ENCODE data around the gene HARS1. TPM values are rescaled to one million over a fixed set of nuclear protein-coding genes. Genes with fewer than 3 reads are reported as not detected.

The HARS1 gene
- total and polyA plus RNA-seq, 2 experiments from 2014 or later, result 41.1 to 56.6 TPM

DNA sequence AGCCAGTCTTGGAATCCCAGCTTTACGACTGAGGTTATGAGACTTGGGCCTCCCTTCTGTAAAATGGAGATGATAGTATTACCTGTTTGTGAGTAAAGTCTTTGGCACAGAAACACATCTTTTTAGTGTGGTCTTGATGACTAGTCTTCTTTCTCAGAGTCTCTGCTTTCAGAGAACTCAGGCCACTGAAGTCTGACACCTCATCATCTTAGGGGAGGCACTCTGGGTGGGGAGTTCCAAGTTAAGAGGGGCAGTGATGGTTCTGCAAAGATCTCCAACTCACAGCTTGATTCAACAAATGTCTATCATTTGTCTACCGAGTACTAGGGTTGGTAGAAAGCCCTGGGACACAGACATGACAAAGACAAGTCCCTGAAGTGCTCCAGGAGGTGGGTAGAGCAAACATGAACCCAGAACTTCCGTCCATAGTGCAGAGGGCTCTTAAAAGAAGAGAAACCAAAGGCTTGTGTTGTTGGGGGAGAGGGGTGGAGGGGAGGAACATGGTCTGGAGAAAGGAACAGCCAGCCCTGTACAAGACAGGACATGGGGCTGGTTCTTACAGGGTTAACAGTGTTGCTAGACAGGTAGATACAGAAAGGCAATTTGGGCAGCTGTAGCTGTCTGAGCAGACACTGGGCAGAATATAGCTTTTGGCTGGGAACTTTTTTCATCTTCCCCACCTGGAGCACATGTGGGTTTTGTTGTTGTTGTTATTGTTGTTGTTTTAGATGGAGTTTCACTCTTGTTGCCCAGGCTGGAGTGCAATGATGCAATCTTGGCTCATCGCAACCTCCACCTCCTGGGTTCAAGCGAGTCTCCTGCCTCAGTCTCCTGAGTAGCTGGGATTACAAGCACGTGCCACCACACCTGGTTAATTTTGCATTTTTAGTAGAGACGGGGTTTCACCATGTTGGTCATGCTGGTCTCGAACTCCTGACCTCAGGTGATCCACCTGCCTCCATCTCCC lies 55.6 kb downstream of the HARS1 start:
- Histone ChIP-seq H3K36me3 (replicated peaks; ENCODE audit: insufficient read depth, low read depth) (no peaks in the 10 kb centered on the region), H3K27ac (no peak overlapping the region), H2AFZ (no peak overlapping the region), H4K20me1 (ENCODE audit: insufficient read depth, poor library complexity, severe bottlenecking) (no peaks in the 10 kb centered on the region), H3K27me3 (no peaks in the 10 kb centered on the region), H3K9me3 (ENCODE audit: low read depth) (no peaks in the 10 kb centered on the region), H3K4me3 (no peak overlapping the region), H3K9me2 (replicated peaks; ENCODE audit: insufficient read depth) (no peaks in the 10 kb centered on the region), H3K4me2 (no peak overlapping the region), H3K4me1 (ENCODE audit: insufficient read depth) (peaks cover 5% of the 10 kb centered on the region), H3K79me2 (peaks cover 5% of the 10 kb centered on the region)
- DNase-seq (ENCODE audit: low spot score), result no peak
- TF ChIP-seq, protein P1, sequence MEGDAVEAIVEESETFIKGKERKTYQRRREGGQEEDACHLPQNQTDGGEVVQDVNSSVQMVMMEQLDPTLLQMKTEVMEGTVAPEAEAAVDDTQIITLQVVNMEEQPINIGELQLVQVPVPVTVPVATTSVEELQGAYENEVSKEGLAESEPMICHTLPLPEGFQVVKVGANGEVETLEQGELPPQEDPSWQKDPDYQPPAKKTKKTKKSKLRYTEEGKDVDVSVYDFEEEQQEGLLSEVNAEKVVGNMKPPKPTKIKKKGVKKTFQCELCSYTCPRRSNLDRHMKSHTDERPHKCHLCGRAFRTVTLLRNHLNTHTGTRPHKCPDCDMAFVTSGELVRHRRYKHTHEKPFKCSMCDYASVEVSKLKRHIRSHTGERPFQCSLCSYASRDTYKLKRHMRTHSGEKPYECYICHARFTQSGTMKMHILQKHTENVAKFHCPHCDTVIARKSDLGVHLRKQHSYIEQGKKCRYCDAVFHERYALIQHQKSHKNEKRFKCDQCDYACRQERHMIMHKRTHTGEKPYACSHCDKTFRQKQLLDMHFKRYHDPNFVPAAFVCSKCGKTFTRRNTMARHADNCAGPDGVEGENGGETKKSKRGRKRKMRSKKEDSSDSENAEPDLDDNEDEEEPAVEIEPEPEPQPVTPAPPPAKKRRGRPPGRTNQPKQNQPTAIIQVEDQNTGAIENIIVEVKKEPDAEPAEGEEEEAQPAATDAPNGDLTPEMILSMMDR (IDR thresholded peaks at IDR 0.05; ENCODE audit: poor library complexity), result no peak
- no peak for TF ChIP-seq EZH2phosphoT487 (IDR thresholded peaks at IDR 0.05; ENCODE audit: low read depth, severe bottlenecking, unreplicated experiment)
- TF ChIP-seq EZH2 (IDR thresholded peaks at IDR 0.05; ENCODE audit: borderline replicate concordance), result no peak
- WGBS (ENCODE audit: low lambda C conversion rate, missing lambda C conversion rate), result 88% methylated on average over 8 of the region's 8 CpGs

DNA sequence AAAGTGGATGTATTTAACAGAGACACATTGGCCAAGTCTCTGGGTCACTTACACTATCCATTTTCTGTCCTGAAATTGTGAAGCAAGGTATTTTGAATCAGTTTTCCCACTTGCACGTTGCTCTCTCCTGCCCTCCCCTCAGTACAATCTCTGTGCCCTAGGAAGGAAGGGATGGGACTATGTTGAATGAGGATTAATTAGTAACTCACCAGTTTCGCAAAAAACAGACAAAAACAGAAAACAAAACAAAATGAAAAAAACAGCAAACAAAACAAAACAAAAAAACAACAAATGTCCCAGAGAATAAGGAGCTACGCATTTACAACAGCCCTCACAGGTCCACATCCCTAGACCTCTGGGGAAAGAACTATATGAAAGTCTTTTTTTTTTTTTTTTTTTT lies 57.1 kb downstream of the HARS1 start:
- Histone ChIP-seq H2AFZ (no peak overlapping the region), H3K4me1 (ENCODE audit: insufficient read depth) (no peaks in the 10 kb centered on the region), H3K9me3 (ENCODE audit: low read depth) (no peaks in the 10 kb centered on the region), H3K27me3 (no peaks in the 10 kb centered on the region), H4K20me1 (ENCODE audit: insufficient read depth, poor library complexity, severe bottlenecking) (no peaks in the 10 kb centered on the region), H3K9me2 (replicated peaks; ENCODE audit: insufficient read depth) (no peaks in the 10 kb centered on the region), H3K4me3 (no peak overlapping the region), H3K36me3 (replicated peaks; ENCODE audit: insufficient read depth, low read depth) (no peaks in the 10 kb centered on the region), H3K79me2 (no peaks in the 10 kb centered on the region), H3K27ac (no peak overlapping the region), H3K4me2 (no peak overlapping the region)
- WGBS (ENCODE audit: low lambda C conversion rate, missing lambda C conversion rate), result 72% methylated on average over 3 of the region's 3 CpGs
- DNase-seq (ENCODE audit: low spot score), result no peak
- TF ChIP-seq, protein P1 (IDR thresholded peaks at IDR 0.05; ENCODE audit: poor library complexity), result no peak
- TF ChIP-seq EZH2phosphoT487 (IDR thresholded peaks at IDR 0.05; ENCODE audit: low read depth, severe bottlenecking, unreplicated experiment), result no peak
- no peak for TF ChIP-seq EZH2 (IDR thresholded peaks at IDR 0.05; ENCODE audit: borderline replicate concordance)

DNA sequence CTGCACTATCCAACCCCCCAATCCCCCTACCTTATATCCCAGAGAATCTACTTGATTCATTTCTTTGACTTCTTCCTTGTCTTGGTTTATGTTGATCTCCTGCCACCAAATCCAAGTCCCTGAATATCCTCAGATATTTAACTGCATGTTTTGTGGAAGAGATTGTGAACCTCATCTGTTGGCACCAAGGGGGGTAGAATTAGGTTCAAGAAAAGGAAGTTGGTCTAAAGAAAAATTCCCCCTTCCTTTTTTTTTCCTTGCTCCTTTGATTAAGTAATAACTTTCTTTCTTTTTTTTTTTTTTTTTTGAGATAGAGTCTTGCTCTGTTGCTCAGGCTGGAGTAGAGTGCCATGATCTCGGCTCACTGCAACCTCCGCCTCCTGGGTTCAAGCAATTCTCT lies 57.7 kb downstream of the HARS1 start:
- Histone ChIP-seq H3K27ac (no peak overlapping the region), H3K27me3 (no peaks in the 10 kb centered on the region), H3K36me3 (replicated peaks; ENCODE audit: insufficient read depth, low read depth) (no peaks in the 10 kb centered on the region), H3K9me3 (ENCODE audit: low read depth) (no peaks in the 10 kb centered on the region), H4K20me1 (ENCODE audit: insufficient read depth, poor library complexity, severe bottlenecking) (no peaks in the 10 kb centered on the region), H3K79me2 (no peaks in the 10 kb centered on the region), H3K4me1 (ENCODE audit: insufficient read depth) (no peaks in the 10 kb centered on the region), H3K4me3 (no peak overlapping the region), H2AFZ (no peak overlapping the region), H3K9me2 (replicated peaks; ENCODE audit: insufficient read depth) (no peaks in the 10 kb centered on the region), H3K4me2 (no peak overlapping the region)
- DNase-seq (ENCODE audit: low spot score), result no peak
- 87% methylated on average over 2 of the region's 2 CpGs for WGBS (ENCODE audit: low lambda C conversion rate, missing lambda C conversion rate)
- no peak for TF ChIP-seq EZH2 (IDR thresholded peaks at IDR 0.05; ENCODE audit: borderline replicate concordance)
- TF ChIP-seq, protein P1 (IDR thresholded peaks at IDR 0.05; ENCODE audit: poor library complexity), result no peak
- no peak for TF ChIP-seq EZH2phosphoT487 (IDR thresholded peaks at IDR 0.05; ENCODE audit: low read depth, severe bottlenecking, unreplicated experiment)
